GM12878 (cell line): ENCODE measurements around the gene STRA6.

Experiments
- ATF3 ChIP-seq: IDR thresholded peaks from 2 replicates; pipeline ENCODE4 v1.6.1; 2011; ENCODE audit warnings: low read depth, mild to moderate bottlenecking, low read length, moderate library complexity, borderline replicate concordance; ENCODE audit errors: extremely low read depth
- SUPT20H ChIP-seq: IDR thresholded peaks from 2 replicates; pipeline ENCODE4 v1.6.1; 2011; ENCODE audit warnings: low read depth, mild to moderate bottlenecking, low read length, moderate library complexity, borderline replicate concordance; ENCODE audit not compliant: control insufficient read depth
- TF ChIP-seq, protein P1 (sequence below): IDR thresholded peaks from 2 replicates; pipeline ENCODE4 v1.6.1; 2011; ENCODE audit warnings: borderline replicate concordance, low read depth, mild to moderate bottlenecking, moderate library complexity, low read length; ENCODE audit not compliant: insufficient read depth, poor library complexity, severe bottlenecking

DNA sequence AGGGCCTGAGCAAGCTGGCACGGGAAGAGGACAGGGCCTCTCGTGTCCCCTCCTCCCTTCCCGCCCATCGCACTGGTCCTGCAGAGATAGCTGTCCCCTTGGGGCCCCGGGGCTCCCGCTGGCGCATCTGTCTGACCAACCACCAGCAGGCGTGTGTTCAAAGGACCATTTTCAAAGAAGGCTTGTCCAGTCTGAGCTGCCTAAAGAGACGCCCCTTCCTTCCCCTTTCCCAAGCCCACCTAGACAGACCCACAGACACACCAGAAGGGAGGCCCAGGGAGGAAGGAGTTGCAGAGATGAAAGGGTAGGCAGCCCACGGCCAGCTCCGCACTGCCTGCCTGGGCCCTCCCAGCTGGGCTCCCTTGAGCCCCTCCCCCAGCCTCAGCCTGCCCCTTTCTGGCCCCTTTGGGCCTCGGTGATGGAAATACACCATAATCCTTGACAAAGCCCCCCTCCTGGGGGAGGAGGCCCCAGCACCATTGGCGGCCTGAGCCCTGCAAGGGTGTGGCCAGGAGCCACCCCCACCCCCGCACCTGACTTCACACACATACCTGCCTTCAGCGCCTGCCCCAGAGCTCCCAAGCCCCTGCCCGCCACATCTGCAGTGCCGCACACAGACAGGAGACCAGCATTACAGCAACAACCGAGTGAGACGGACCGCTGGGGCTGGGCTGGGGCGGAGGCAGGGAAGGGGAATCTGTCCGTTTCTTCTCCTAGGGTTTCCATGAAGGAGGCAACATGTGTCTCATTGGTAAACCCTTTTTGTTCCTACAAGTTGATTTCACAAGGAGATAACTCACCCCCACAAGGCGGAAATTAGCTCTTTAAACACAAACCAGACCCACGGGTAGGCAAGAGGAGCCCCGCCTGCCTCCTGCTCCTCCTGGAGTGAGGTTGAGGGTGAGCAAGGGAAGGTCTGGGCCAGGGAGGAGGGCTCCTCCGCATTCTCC, at the start of gene STRA6:
- TF ChIP-seq, protein P1, sequence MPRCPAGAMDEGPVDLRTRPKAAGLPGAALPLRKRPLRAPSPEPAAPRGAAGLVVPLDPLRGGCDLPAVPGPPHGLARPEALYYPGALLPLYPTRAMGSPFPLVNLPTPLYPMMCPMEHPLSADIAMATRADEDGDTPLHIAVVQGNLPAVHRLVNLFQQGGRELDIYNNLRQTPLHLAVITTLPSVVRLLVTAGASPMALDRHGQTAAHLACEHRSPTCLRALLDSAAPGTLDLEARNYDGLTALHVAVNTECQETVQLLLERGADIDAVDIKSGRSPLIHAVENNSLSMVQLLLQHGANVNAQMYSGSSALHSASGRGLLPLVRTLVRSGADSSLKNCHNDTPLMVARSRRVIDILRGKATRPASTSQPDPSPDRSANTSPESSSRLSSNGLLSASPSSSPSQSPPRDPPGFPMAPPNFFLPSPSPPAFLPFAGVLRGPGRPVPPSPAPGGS = no peak
- no peak for TF ChIP-seq SUPT20H
- no peak for TF ChIP-seq ATF3
